Measurements from ENCODE around the gene KCNK17. TPM values are rescaled to one million over a fixed set of nuclear protein-coding genes. Genes with fewer than 3 reads are reported as not detected.

KCNK17 gene
- total and polyA plus RNA-seq, 2 of the 8 experiments (the other 6 are each of a cell fraction or from before 2014, with no cell fraction given): 2.9 to 3.4 TPM

DNA sequence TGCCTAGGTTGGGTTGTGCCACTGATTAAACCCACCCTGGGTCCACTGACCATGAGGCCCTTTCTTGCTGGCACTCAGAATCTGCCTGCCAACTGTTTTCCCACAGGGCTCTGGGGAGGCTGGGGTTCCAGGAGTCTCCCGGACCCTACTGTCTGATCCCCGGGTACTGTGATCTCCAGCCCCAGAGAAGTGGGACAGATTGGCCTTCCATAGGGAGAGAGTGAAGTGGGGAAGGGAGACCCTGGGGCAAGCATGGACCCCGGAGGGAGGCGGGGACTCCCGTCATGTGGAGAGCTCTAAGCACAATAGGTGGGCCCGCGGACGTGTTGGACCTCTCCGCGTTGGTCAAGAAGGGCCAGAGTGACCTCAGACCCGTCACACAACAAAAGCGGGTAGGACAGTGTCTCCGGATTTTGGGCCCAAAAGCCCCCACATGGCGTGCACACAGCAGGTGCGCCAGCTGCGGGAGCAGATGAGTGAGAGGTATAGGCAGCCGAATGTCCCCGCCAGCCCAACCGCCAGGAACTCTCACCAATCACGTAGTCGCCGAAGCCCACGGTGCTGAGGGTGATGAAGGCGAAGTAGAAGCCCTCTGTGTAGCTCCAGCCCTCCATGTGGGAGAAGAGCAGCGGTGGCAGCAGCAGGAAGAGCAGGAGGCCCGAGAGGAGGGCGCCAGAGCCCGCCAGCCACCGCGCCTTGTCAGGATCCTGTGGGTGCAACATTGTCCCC, 10.6 kb downstream of the KCNK17 start (continued):
- TF ChIP-seq, protein P1, sequence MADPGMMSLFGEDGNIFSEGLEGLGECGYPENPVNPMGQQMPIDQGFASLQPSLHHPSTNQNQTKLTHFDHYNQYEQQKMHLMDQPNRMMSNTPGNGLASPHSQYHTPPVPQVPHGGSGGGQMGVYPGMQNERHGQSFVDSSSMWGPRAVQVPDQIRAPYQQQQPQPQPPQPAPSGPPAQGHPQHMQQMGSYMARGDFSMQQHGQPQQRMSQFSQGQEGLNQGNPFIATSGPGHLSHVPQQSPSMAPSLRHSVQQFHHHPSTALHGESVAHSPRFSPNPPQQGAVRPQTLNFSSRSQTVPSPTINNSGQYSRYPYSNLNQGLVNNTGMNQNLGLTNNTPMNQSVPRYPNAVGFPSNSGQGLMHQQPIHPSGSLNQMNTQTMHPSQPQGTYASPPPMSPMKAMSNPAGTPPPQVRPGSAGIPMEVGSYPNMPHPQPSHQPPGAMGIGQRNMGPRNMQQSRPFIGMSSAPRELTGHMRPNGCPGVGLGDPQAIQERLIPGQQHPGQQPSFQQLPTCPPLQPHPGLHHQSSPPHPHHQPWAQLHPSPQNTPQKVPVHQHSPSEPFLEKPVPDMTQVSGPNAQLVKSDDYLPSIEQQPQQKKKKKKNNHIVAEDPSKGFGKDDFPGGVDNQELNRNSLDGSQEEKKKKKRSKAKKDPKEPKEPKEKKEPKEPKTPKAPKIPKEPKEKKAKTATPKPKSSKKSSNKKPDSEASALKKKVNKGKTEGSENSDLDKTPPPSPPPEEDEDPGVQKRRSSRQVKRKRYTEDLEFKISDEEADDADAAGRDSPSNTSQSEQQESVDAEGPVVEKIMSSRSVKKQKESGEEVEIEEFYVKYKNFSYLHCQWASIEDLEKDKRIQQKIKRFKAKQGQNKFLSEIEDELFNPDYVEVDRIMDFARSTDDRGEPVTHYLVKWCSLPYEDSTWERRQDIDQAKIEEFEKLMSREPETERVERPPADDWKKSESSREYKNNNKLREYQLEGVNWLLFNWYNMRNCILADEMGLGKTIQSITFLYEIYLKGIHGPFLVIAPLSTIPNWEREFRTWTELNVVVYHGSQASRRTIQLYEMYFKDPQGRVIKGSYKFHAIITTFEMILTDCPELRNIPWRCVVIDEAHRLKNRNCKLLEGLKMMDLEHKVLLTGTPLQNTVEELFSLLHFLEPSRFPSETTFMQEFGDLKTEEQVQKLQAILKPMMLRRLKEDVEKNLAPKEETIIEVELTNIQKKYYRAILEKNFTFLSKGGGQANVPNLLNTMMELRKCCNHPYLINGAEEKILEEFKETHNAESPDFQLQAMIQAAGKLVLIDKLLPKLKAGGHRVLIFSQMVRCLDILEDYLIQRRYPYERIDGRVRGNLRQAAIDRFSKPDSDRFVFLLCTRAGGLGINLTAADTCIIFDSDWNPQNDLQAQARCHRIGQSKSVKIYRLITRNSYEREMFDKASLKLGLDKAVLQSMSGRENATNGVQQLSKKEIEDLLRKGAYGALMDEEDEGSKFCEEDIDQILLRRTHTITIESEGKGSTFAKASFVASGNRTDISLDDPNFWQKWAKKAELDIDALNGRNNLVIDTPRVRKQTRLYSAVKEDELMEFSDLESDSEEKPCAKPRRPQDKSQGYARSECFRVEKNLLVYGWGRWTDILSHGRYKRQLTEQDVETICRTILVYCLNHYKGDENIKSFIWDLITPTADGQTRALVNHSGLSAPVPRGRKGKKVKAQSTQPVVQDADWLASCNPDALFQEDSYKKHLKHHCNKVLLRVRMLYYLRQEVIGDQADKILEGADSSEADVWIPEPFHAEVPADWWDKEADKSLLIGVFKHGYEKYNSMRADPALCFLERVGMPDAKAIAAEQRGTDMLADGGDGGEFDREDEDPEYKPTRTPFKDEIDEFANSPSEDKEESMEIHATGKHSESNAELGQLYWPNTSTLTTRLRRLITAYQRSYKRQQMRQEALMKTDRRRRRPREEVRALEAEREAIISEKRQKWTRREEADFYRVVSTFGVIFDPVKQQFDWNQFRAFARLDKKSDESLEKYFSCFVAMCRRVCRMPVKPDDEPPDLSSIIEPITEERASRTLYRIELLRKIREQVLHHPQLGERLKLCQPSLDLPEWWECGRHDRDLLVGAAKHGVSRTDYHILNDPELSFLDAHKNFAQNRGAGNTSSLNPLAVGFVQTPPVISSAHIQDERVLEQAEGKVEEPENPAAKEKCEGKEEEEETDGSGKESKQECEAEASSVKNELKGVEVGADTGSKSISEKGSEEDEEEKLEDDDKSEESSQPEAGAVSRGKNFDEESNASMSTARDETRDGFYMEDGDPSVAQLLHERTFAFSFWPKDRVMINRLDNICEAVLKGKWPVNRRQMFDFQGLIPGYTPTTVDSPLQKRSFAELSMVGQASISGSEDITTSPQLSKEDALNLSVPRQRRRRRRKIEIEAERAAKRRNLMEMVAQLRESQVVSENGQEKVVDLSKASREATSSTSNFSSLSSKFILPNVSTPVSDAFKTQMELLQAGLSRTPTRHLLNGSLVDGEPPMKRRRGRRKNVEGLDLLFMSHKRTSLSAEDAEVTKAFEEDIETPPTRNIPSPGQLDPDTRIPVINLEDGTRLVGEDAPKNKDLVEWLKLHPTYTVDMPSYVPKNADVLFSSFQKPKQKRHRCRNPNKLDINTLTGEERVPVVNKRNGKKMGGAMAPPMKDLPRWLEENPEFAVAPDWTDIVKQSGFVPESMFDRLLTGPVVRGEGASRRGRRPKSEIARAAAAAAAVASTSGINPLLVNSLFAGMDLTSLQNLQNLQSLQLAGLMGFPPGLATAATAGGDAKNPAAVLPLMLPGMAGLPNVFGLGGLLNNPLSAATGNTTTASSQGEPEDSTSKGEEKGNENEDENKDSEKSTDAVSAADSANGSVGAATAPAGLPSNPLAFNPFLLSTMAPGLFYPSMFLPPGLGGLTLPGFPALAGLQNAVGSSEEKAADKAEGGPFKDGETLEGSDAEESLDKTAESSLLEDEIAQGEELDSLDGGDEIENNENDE (IDR thresholded peaks at IDR 0.05; ENCODE audit: insufficient replicate concordance, low read length): no peak
- no peak for TF ChIP-seq HDAC2 (IDR thresholded peaks at IDR 0.05; ENCODE audit: borderline replicate concordance in 1 of 2, low read depth in 2 of 2, low read length in 2 of 2)
- TF ChIP-seq BACH1 (IDR thresholded peaks at IDR 0.05; ENCODE audit: low read length): no peak
- no peak for TF ChIP-seq TBP (IDR thresholded peaks at IDR 0.05; ENCODE audit: low read depth, low read length)
- no peak for TF ChIP-seq CHD1 (IDR thresholded peaks at IDR 0.05; ENCODE audit: low read depth, low read length)
- no peak for TF ChIP-seq PHF8 (conservative IDR thresholded peaks at IDR 0.05; ENCODE audit: low read depth, low read length)
- no peak for TF ChIP-seq MAFK (IDR thresholded peaks at IDR 0.05; ENCODE audit: low read depth, low read length)
- TF ChIP-seq NANOG (IDR thresholded peaks at IDR 0.05; ENCODE audit: insufficient read depth, low read depth, low read length, poor library complexity, severe bottlenecking): no peak

Data from H1 (cell line).